T-helper 9 cell (primary cell): ENCODE measurements around the gene ABCC12.

Experiments used
- DNase-seq: peaks from one replicate; pipeline ENCODE4 v3.0.0-alpha.2; 2020

Gene ABCC12

GRCh38 chr16:48131201-48131935 is 24.4 kb downstream of the ABCC12 start:
- no peak for DNase-seq

DNA sequence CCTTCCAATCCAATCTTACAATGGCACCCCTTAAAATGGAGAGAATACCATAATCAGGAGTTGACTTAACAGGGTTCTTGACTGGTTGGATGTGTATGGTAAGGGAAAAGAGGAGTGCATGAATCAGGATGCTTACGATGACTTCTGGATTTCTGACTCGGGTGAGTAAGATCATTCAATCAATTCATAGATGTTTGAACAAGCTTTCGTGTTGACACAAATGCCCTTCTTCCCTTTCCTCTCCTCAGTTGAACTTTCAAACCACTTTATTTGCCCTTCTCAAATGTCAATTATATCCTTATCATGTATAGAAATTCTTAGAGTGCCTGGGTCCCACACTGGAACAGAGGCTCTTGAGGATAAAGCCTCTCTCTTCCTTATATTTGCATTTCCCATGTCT is 25.9 kb downstream of the ABCC12 start:
- no peak for DNase-seq

DNA sequence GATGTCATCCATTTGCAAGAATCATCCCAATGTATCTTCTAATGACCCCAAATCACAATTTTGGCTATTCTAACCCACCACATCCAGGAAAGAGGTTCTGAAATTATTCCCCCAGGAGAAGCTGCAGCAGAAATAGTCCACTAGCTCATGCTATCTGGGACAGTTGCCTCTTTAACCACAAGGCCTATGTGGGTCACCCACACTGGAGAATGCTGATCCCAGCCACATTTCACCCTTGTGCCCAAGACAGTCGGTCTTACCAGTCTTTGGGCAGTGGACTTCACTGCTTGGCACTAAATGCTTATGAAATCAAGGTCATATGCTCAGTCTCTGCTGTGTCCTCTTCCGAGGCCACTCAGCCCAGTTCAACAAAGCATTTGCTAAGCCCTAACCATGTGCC is 27.0 kb downstream of the ABCC12 start:
- no peak for DNase-seq

DNA sequence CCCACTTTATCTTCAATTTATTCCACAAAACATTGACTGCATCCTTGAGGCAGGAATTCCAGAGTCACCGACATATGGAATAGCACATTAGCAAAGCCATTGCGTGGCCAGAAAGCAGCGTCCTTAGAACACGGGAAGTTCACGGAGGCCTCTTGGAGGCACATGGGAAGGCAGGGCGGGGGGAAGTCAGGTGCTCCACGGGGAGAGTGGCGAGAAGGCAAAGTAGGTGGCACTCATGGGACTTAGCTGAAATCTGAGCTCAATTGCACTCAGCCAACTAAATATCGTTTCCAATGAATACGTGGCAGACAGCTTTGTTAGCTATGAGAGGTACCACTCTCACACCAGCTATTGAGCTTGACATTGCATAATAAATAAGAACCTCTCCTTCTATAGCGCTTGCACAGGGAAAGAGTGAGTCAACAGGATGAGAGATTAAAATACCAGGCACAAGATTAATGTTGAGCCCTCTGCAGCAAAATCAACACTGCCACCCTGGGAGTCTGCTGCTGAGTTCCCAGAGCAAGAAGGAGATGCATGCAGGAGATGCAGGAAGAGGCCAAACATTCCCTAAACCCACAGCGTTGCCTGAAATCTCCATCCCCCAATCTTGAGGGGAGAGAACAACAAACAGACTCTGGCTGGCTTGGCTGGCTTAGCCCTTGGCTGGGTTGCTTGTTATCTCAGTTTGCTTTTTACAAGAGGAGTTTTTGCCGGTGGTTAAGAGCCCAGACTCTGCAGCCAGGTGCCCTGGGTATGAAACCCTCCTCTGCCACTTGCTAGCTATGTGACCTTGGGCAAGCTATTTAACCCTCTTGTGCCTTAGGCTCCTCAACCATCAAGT is 28.8 kb downstream of the ABCC12 start:
- DNase-seq, result no peak

- no peak for DNase-seq
Observed at GRCh38 chr16:48125888-48126287, 29.9 kb downstream of the ABCC12 start.

GRCh38 chr16:48124266-48124665 is 31.5 kb downstream of the ABCC12 start:
- DNase-seq, result no peak

DNA sequence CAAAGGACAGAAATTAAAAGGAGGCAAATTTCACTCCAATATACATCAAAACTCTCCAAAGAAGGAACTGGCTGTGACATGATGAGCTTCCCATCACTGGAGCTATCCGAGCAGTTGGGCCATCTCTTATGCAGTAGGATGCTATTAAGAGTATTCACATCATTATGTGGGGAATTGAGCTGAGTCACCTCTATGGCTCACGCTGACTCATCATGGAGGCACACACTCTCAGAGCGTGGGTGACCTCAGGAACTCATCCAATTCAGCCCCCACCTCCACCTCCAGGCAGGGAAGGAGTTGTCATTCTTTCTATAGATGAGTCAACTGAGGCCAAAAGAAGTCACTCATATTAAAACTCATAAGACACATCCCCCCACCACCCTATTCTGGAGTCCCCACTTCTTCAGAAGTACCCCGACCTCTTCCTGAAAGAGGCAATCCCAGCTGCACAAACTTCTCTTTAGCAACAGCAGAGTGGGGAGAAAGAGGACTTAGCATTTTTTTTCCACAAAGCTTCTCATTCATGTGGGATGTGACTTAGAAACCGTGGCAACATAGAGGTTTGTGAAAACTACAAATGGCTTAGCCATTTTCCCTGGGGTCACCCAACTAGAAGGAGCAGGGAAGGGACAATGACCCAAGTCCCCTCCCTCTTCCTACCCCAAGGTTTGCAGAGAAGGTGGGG is 32.5 kb downstream of the ABCC12 start:
- DNase-seq, result no peak

DNA sequence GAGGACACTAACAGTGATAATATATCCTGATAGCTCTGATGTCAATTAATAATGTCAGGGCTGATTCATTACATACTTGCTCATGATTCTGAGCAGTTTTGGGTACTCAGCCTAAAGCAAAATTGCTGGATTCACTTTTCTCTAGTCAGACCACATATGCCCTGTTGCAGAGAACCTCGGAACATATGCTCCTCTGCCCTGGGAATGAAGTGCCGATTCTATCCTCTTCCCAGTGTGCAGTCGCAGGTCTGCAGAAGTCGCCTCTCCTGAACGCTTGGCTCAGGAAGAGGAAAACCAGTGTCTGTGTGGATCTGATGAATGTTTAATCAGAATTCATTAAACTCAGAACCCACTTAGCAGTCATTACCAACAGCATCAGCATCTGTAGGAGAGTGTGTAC is 34.5 kb downstream of the ABCC12 start:
- no peak for DNase-seq

- DNase-seq, result no peak
Observed at GRCh38 chr16:48118841-48119240, 37.0 kb downstream of the ABCC12 start.

DNA sequence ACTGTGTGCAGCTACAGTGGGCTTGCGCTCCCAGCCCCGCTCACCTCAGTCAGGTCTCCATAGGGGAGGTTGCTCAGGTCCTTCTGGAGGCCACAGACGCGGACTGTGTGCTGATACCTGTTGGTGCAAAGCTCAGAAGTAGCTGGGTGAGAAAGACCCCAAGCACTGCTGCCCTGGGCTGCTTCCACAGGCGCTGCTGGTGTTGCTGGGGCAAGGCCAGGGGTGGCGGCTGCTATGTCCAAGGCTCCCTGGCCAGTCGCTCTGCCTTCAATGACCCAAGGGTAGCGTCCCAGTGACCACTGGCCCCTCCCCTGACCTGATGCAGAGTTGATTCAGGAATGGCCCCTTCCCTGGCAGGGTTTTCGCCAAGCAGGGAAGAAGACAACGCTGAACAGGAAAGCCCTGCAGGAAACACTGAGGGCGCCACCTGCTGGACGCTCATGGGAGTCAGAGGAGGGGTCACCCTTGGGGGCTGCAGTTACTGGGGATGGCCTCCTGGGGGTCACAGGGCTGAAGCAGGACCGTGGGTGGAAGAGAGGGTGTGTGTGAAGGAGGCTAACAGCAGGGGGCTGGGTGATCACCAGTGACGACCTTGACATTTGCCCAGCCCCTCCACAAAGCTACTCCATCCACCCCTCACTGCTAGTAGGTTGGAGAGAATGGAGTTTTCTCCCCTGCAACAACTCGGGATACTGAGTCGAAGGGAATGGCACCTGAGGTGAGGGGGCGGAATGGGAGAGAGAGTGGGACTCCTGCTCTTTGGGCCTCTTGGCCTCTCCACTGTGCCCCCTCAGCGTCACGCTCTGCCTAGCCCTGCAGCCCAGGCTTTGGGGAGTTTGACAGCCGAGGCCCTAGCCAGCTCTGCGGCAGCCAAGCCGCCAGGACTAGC is 38.3 kb downstream of the ABCC12 start:
- DNase-seq, result peak; percentile 36

GRCh38 chr16:48115299-48115698 is 40.5 kb downstream of the ABCC12 start:
- DNase-seq, result no peak

GRCh38 chr16:48114410-48114809 is 41.4 kb downstream of the ABCC12 start:
- DNase-seq, result no peak

GRCh38 chr16:48113471-48113870 is 42.3 kb downstream of the ABCC12 start:
- DNase-seq, result no peak

DNA sequence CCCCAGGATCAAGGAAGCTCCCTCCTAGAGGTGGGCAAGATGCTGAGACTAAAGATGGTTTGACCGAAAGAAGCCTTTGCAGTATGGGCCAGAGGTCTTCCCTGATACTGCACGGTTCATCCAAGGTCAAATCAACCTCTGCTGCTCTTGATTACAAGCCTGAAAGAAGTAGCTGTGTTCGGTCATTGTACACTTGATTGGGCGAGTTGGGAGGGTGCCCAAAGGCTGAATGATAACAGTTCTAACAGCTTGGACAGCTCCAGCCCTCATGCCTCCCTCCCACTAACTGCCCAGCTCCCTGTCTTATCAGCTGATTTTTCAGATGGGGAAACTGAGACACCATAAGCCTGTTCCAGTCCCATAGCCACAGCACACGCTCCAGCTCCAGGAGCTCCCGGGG is 42.8 kb downstream of the ABCC12 start:
- DNase-seq, result no peak

DNA sequence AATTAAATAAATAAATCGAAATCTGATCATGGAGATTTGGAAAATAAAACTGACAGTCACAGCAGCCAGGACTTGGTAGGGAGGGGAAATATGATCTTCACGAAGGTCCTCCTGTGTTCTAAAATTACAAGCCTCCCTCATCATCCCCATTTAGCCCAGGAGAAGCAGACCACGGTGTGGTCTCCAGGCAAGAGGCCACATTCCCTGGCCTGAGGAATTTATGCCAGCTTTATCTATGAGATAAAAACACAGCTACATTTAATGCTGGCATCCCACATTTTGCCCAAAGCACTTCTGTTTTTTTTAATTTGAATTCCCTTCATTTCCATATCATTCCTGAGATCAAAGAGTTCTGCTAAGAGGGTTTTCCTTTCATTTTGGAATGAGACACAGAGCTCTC is 43.2 kb downstream of the ABCC12 start:
- no peak for DNase-seq

DNA sequence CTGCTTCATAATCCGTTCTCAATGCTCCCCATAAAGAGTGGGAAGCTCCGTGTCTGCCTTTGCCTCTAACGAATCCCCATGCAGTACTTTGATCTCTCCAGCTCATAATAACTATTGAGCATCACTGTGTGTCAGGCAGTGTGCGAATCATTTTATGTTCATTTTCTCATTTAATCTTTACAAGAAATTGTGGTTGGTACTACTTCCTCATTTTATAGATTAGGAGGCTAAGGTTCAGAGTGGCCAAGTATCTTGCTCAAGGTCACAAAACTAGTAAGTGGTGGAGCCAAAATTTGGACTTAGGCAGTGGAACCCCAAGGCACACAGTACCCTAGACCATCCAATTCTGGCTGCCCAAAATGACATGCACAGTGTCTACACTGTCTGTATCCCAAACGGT is 44.8 kb downstream of the ABCC12 start:
- DNase-seq, result no peak

DNA sequence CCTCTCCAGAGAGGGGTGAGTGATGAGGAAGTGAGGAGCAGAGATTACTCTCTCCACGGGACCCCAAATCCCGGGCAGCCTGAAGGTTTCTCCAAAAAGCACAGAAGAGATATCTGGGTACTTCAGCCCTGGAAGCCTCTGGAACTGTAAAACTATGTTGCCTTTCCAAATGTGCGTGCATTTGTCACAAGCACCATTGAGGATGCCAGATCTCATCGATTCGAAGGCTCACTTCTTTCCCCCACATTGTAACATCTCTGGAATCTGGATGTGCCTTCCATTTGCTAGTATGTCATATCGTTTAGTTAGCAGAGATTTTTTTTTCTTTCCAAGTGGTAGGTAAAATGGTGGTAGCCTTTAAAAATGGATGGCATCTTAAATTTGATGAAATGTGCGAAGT is 45.8 kb downstream of the ABCC12 start:
- DNase-seq, result no peak

- DNase-seq, result no peak
Observed at GRCh38 chr16:48109475-48109874, 46.3 kb downstream of the ABCC12 start.

- DNase-seq, result no peak
Observed at GRCh38 chr16:48106446-48106845, 49.3 kb downstream of the ABCC12 start.
